Activated naive CD4-positive, alpha-beta T cell treated with anti-CD3 and anti-CD28 coated beads, Interleukin-2, amount 50 U/mL, for 72 hours (primary cell): ENCODE results near the gene EDN2. TPM values are rescaled to one million over a fixed set of nuclear protein-coding genes. Genes with fewer than 3 reads are reported as not detected.

ENCODE experiments used
- ATAC-seq, 2 donors: fragments of 150-1000 bp; cut with Tn5 transposase; 2 replicates each; pipeline ENCODE4 v1.10.0; 2021; ENCODE audit warnings: mild to moderate bottlenecking in 2 of 2, moderate library complexity in 2 of 2
- DNase-seq, 2 donors: peaks; one replicate each; pipeline ENCODE4 v3.0.0; 2021 to 2022; ENCODE audit warnings: low spot score in 2 of 2
- H3K27ac Mint-ChIP-seq, 2 donors: one replicate each; pipeline ENCODE4 v1.8.0; 2022; ENCODE audit warnings: mild to moderate bottlenecking in 2 of 2, mixed read lengths in 2 of 2
- H3K36me3 Mint-ChIP-seq, 2 donors: one replicate each; pipeline ENCODE4 v1.8.0; 2022; ENCODE audit warnings: mixed read lengths in 2 of 2
- H3K9me3 Mint-ChIP-seq, 2 donors: one replicate each; pipeline ENCODE4 v1.8.0; 2022; ENCODE audit warnings: mixed read lengths in 2 of 2
- total RNA-seq, 2 donors: library from RNA; stranded (reverse); gene quantifications; one replicate each; pipeline ENCODE4 v1.2.3, GENCODE V29; 2022

The EDN2 gene
- total RNA-seq, 2 donors from 2014 or later: not detected

DNA sequence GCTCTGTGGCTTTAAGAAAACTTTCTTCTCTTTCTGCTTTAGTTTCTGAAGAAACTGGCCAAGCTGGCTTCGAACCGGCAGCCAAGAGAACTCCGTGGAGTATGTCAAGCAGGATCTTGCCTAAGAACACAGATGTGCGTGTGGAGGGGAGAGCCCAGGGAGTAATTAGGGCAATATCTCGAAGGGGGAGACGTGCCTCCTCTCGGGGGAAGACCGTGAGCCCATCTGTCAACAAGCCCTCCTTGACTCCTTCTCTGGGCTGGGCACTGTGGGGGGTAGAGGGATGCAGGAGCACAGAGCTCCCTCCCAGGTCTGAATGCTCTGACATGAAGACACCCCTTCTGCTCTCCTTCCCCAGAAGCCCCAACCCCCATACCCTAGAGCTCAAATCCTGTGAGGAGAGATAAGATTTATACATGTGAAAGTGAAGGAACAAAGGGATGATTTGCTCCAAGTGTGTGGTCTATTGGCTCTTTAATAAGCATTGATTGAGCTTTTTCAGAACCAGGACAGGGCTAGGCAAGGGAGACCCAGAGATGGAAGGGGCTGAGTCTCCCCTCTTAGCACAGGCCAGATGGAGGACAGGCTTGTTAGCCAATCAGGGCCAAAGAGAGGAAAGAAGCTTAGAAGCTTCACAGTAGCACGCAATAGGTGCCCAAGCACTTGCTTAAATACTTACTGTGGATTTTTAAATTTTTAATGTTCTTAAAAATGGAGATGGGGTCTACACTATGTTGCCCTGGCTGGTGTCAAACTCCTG lies 37.5 kb downstream of the EDN2 start:
- ATAC-seq (no peak), DNase-seq (no peak)
- H3K27ac Mint-ChIP-seq: no peak overlapping the region
- H3K36me3 Mint-ChIP-seq: peaks cover 10 to 11% of the 10 kb centered on the region in 2 donors
- H3K9me3 Mint-ChIP-seq: no peaks in the 10 kb centered on the region

GRCh38 chr1:41444785-41445184 lies 39.7 kb downstream of the EDN2 start:
- Mint-ChIP-seq H3K9me3 (no peaks in the 10 kb centered on the region), H3K36me3 (peaks cover 10 to 11% of the 10 kb centered on the region in 2 donors), H3K27ac (no peak overlapping the region)
- no peak for ATAC-seq
- DNase-seq: no peak

GRCh38 chr1:41444246-41444645 lies 40.2 kb downstream of the EDN2 start:
- Mint-ChIP-seq H3K9me3 (no peaks in the 10 kb centered on the region), H3K27ac (no peak overlapping the region), H3K36me3 (peaks cover 10 to 11% of the 10 kb centered on the region in 2 donors)
- no peak for ATAC-seq
- DNase-seq: no peak

- no peaks in the 10 kb centered on the region for H3K9me3 Mint-ChIP-seq
- no peak overlapping the region for H3K27ac Mint-ChIP-seq
- peaks cover 10 to 11% of the 10 kb centered on the region in 2 donors for H3K36me3 Mint-ChIP-seq
- DNase-seq (no peak), ATAC-seq (no peak)
Observed at GRCh38 chr1:41442697-41443251, 41.7 kb downstream of the EDN2 start.

- no peak for DNase-seq
- no peaks in the 10 kb centered on the region for H3K9me3 Mint-ChIP-seq
- no peak for ATAC-seq
- no peak overlapping the region for H3K27ac Mint-ChIP-seq
- peaks cover 10 to 11% of the 10 kb centered on the region in 2 donors for H3K36me3 Mint-ChIP-seq
Observed at GRCh38 chr1:41440321-41441085, 44.0 kb downstream of the EDN2 start.

GRCh38 chr1:41439234-41439633 lies 45.2 kb downstream of the EDN2 start:
- H3K27ac Mint-ChIP-seq: no peak overlapping the region
- H3K36me3 Mint-ChIP-seq: peaks cover under 1% of the 10 kb centered on the region in 2 donors
- no peaks in the 10 kb centered on the region for H3K9me3 Mint-ChIP-seq
- ATAC-seq: no peak
- DNase-seq: no peak

GRCh38 chr1:41438711-41439110 lies 45.8 kb downstream of the EDN2 start:
- H3K9me3 Mint-ChIP-seq: no peaks in the 10 kb centered on the region
- no peak for DNase-seq
- ATAC-seq: no peak
- H3K27ac Mint-ChIP-seq: no peak overlapping the region
- no peaks in the 10 kb centered on the region for H3K36me3 Mint-ChIP-seq

- no peak overlapping the region for H3K27ac Mint-ChIP-seq
- no peaks in the 10 kb centered on the region for H3K36me3 Mint-ChIP-seq
- DNase-seq: no peak
- no peaks in the 10 kb centered on the region for H3K9me3 Mint-ChIP-seq
- no peak for ATAC-seq
Observed at GRCh38 chr1:41437011-41437355, 47.5 kb downstream of the EDN2 start.

DNA sequence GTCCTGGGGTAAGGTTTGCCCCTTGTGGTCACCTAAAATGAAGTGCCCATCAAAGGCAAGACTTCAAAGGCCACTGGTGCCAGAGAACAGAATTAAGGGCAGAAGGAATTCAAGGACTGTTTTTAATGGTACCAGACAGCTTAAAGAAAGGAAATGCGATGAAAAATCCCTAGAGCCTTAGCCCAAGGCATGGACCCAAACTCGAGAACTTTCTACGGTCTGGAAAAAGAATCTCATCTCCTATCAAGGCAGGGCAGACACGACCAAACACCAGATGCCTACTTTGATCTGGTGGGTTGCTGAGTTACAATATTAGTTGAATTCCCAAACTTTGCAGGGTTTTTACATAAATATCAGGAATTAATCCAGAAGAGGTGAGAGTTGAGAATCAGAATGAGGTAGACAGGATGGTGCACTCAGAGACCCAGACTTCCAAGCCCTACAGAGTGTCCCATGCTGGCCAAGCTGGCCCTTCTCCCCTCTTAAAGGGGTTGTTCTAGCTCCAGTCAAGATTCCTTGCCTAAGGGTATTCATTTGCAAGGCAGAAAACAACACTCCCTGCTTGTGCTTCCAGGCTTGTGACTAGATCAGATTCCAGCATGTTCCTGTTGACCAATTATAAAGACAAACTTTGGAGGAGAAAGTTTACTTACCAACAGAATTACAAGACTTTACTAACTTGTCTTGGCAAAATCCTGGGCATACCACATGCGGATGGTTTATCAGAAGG lies 48.0 kb downstream of the EDN2 start:
- no peak for ATAC-seq
- H3K36me3 Mint-ChIP-seq: no peaks in the 10 kb centered on the region
- H3K9me3 Mint-ChIP-seq: no peaks in the 10 kb centered on the region
- H3K27ac Mint-ChIP-seq: no peak overlapping the region
- no peak for DNase-seq

- H3K36me3 Mint-ChIP-seq: no peaks in the 10 kb centered on the region
- ATAC-seq (no peak), DNase-seq (no peak)
- H3K27ac Mint-ChIP-seq: no peak overlapping the region
- no peaks in the 10 kb centered on the region for H3K9me3 Mint-ChIP-seq
Observed at GRCh38 chr1:41435570-41436178, 48.8 kb downstream of the EDN2 start.

DNA sequence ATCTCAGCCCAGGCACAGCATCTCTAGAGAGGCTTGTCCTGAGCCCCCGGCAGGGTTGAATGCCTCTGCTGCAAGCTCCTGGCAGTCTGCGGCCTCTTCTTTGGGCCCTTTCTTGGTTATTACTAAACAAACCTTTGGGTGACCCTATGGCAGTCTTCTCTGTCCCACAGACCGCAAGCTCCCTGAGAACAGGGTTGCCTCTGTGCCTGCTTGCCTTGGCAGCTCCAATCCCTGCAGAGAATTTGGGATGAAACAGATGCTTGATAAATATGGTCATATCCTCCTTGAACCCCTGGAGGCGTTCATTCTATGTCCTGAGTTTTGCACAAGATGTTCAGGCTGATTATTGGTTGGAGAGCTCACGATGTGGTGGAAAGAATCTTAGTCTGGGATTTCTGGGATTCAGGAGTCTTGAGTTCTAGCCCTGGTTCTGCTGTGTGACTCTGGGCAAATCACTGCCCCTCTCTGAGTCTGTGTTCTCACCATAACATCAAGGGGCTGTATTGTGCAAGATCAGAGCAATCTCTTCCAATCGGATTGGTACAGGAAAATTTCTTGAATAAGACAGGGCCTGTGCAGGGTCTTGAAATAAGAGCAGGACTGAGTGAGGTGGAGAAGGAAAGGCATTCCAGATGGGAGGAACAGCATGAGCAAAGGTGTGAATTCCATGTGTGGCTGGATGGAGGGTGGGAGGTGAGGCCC lies 49.6 kb downstream of the EDN2 start:
- Mint-ChIP-seq H3K36me3 (no peaks in the 10 kb centered on the region), H3K27ac (no peak overlapping the region), H3K9me3 (no peaks in the 10 kb centered on the region)
- ATAC-seq (no peak), DNase-seq (no peak)

- DNase-seq (no peak), ATAC-seq (no peak)
- H3K36me3 Mint-ChIP-seq: no peaks in the 10 kb centered on the region
- no peak overlapping the region for H3K27ac Mint-ChIP-seq
- H3K9me3 Mint-ChIP-seq: no peaks in the 10 kb centered on the region
Observed at GRCh38 chr1:41434306-41434705, 50.2 kb downstream of the EDN2 start.

DNA sequence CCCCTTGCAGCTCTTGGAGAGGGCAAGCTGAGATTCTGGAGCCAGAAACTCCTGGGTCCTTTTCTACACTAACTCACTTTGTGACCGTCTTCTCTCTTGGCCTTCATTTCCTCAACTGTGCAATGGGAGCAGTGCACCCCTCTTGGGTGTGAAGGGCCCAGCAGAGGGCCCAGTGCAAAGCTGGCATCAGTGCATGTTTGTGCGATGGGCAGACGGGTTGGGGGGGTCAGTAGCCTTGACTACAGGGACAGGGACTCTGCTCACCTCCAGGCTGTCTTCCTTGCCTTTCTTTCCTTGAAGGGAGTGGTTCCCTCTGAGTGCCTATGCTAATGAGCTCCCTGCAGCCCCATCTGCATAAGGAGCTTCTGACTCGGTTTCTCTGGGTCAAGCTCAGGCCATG lies 51.0 kb downstream of the EDN2 start:
- no peak for DNase-seq
- Mint-ChIP-seq H3K36me3 (no peaks in the 10 kb centered on the region), H3K27ac (no peak overlapping the region), H3K9me3 (no peaks in the 10 kb centered on the region)
- ATAC-seq: no peak

- Mint-ChIP-seq H3K27ac (no peak overlapping the region), H3K9me3 (no peaks in the 10 kb centered on the region), H3K36me3 (no peaks in the 10 kb centered on the region)
- ATAC-seq (peak; percentile 97 to 99), DNase-seq (peak; percentile 77 to 90)
Observed at GRCh38 chr1:41432481-41433280, 51.8 kb downstream of the EDN2 start.

GRCh38 chr1:41431490-41432350 lies 52.8 kb downstream of the EDN2 start:
- Mint-ChIP-seq H3K9me3 (no peaks in the 10 kb centered on the region), H3K36me3 (no peaks in the 10 kb centered on the region), H3K27ac (no peak overlapping the region)
- DNase-seq (no peak), ATAC-seq (no peak)
